NK-92 treated with Interleukin-12 subunit alpha and Interleukin-12 subunit beta, amount 100 ng/mL, for 24 hours (cell line): ENCODE results near the gene TRIM54.

Source experiments
- DNase-seq: peaks from one replicate; lab custom pipeline; 2025; lab: John Stamatoyannopoulos, UW

Gene TRIM54

DNA sequence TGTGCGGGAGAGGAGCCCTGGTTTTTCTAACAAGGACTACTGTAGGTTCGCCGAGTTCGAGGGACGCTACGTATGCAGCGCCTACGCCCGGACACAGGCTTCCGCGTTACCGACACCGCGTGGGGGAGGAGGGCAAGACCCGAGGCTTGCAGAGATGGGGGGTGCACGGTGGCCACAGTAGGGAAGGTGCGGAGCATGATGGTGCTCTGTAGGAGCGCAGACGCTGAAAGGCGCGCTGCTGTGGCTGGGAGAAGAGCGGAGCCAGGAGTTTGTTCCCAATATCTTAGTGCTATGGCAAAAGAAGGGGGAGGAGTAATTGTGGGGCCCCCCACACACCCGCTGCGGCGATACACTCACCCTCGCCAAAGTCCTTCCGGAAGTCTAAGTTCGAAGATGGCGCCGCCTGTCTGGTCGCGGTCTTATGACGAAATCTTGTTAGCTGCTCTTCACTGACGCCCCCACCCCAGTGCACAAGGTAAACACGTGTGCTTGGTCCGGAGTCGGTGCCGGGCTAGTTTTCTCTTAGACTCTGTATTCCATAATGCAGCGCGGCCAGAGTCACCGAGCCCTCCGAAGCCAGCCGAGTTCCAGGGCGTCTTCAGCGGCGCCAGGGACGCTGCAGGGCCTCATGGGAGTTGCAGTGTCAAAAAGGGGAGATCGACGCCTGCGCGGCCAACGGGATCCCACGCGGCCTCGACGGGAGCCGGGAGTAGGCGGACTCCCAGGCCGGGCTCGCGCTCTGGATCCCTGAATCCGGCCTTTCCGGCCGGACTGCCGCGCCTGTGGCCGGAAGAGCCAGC is 74.4 kb downstream of the TRIM54 start, which contains the start of gene GTF3C2:
Gene GTF3C2 (minus strand): TSS at position 383 of the 800 bp plus-strand sequence. CDS start 13,210 bp downstream, outside the sequence.
- peak; percentile 84 for DNase-seq
